ENCODE data around the gene NGFR.

Gene NGFR, protein sequence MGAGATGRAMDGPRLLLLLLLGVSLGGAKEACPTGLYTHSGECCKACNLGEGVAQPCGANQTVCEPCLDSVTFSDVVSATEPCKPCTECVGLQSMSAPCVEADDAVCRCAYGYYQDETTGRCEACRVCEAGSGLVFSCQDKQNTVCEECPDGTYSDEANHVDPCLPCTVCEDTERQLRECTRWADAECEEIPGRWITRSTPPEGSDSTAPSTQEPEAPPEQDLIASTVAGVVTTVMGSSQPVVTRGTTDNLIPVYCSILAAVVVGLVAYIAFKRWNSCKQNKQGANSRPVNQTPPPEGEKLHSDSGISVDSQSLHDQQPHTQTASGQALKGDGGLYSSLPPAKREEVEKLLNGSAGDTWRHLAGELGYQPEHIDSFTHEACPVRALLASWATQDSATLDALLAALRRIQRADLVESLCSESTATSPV

DNA sequence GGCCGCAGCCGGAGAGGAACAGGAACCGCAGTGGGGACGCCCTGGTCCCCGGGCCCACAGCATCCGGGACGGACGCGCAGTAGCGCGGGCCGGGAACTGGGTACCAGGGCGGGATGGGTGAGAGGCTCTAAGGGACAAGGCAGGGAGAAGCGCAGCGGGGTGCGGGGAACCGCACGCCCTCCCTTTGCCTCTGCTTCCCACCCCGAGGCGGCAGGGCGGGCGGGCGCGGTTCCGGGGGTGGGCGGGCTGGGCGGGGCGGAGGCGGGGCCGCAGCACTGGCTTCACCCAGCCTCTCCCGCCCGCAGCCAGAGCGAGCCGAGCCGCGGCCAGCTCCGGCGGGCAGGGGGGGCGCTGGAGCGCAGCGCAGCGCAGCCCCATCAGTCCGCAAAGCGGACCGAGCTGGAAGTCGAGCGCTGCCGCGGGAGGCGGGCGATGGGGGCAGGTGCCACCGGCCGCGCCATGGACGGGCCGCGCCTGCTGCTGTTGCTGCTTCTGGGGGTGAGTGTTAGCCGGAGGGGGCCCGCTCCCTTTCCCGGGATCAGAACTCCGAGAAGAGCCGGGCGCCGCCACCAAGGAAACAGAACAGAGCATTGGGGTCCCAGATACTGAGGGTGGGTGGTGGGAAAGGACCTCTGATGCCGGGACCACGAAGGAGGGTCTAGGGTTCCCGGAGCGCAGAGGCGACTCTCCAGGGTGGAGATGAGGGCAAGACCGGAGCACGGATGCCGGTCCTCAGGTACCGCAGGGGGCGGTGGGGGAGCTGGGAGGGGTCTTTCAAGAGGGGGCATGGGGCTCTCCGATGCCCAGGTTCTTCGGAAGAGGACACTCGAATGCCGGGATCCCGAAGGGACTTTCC lies at the start of gene NGFR:
NGFR (plus strand) TSS at position 308 of the 856 bp plus-strand sequence; CDS start at position 433, 125 bp downstream.
- Histone ChIP-seq H3K36me3 (ENCODE audit: control insufficient read depth, insufficient read depth, low read length) (no peaks in the 10 kb centered on the region), H3K9me3 (ENCODE audit: control insufficient read depth, insufficient read depth, low read length) (no peaks in the 10 kb centered on the region), H3K27ac (ENCODE audit: low read length) (no peak within 1 kb of the TSS), H3K4me3 (ENCODE audit: low read length) (peak within 1 kb of the TSS; percentile 76), H3K27me3 (ENCODE audit: control insufficient read depth, insufficient read depth, low read length) (peaks cover 15% of the 10 kb centered on the region), H3K4me1 (ENCODE audit: control insufficient read depth, insufficient read depth, low read length) (no peaks in the 10 kb centered on the region)
- no CpG with 5 or more reads among the region's 79 CpGs for WGBS (ENCODE audit: insufficient coverage, insufficient read length)
- no peak for DNase-seq (ENCODE audit: low read depth, low spot score)

DNA sequence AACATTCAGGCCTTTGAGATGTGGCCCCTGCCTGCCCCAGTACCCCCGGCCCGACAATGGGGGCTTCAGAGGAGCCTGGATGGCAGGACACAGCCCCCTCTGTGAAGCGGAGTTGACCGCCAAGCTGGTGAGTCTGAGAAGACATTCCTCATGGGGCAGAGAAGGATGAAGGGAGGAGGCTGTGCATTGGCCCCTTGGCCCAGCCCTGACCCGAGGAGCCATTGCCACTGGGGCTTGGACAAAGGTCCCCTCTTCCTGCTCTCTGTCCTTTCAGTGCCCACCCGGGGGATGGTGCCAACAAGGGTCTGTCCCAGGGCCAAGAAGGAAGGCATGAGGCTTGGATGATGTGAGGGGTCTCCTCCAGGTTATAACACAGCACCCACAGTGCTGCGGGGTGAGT lies 49.5 kb upstream of the NGFR start:
- no peak for DNase-seq (ENCODE audit: low read depth, low spot score)
- Histone ChIP-seq H3K27ac (ENCODE audit: low read length) (no peak overlapping the region), H3K4me1 (ENCODE audit: control insufficient read depth, insufficient read depth, low read length) (peaks cover 1% of the 10 kb centered on the region; the same call in 1 of the 2 replicates), H3K4me3 (ENCODE audit: low read length) (no peak overlapping the region), H3K9me3 (ENCODE audit: control insufficient read depth, insufficient read depth, low read length) (no peaks in the 10 kb centered on the region), H3K36me3 (ENCODE audit: control insufficient read depth, insufficient read depth, low read length) (no peaks in the 10 kb centered on the region), H3K27me3 (ENCODE audit: control insufficient read depth, insufficient read depth, low read length) (no peaks in the 10 kb centered on the region)
- WGBS (ENCODE audit: insufficient coverage, insufficient read length): no CpG with 5 or more reads among the region's 7 CpGs

DNA sequence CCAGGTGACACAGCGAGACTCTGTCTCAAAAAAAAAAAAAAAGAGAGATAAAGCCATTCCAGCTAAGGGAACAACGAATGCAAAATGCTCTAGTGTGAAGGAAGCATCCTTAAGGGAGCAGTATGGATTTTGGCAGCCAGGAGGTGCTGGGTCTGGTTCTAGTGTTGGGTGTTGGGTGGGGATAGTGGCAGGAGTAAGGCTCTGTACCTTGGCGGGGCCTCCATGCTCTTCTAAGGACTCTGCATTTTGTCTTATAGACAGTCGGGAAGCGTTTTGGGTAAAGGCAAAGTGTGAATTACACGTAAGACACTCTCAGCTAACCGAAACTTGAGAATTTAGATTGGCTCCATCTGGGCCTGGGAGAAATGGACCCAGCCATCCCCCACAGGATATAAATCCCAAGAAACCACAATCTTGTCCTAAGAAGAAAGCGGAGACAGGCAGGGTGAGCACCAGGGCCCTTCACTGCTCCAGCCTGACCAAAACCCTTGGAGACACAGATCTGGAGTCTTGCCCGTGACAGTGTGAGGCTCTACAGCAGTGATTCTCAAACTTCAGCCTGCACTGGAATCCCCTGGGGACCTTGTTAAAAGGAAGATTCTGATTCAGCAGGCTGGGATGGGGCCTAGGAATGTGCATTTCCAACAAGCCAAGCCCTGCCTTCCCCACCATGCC lies 47.3 kb upstream of the NGFR start:
- DNase-seq (ENCODE audit: low read depth, low spot score): no peak
- no peak overlapping the region for H3K4me3 ChIP-seq (ENCODE audit: low read length)
- no peaks in the 10 kb centered on the region for H3K9me3 ChIP-seq (ENCODE audit: control insufficient read depth, insufficient read depth, low read length)
- no peaks in the 10 kb centered on the region for H3K36me3 ChIP-seq (ENCODE audit: control insufficient read depth, insufficient read depth, low read length)
- no CpG with 5 or more reads among the region's 9 CpGs for WGBS (ENCODE audit: insufficient coverage, insufficient read length)
- H3K4me1 ChIP-seq (ENCODE audit: control insufficient read depth, insufficient read depth, low read length): no peaks in the 10 kb centered on the region; the same call in 1 of the 2 replicates
- H3K27ac ChIP-seq (ENCODE audit: low read length): no peak overlapping the region
- no peaks in the 10 kb centered on the region for H3K27me3 ChIP-seq (ENCODE audit: control insufficient read depth, insufficient read depth, low read length)

DNA sequence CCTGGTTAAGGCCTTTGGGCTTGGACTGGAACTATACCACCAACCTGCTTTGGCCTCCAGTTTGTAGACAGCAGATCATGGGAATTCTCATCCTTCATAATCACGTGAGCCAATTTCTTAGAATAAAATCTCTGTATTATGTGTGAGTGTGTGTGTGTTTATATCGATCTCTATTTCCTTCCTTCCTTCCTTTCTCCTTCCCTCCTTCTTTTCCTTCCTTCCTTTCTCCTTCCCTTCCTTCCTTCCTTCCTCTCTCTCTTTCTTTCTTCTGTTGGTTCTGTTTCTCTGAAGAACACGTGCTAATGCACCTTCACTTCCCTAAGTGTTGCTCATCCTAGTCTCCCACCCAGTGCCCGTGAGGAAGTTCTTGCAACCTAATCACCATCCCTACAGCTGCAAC lies 44.9 kb upstream of the NGFR start:
- peaks cover 3% of the 10 kb centered on the region for H3K4me1 ChIP-seq (ENCODE audit: control insufficient read depth, insufficient read depth, low read length)
- no peak for DNase-seq (ENCODE audit: low read depth, low spot score)
- H3K9me3 ChIP-seq (ENCODE audit: control insufficient read depth, insufficient read depth, low read length): no peaks in the 10 kb centered on the region
- H3K27ac ChIP-seq (ENCODE audit: low read length): no peak overlapping the region
- H3K27me3 ChIP-seq (ENCODE audit: control insufficient read depth, insufficient read depth, low read length): no peaks in the 10 kb centered on the region
- WGBS (ENCODE audit: insufficient coverage, insufficient read length): no CpG with 5 or more reads among the region's 4 CpGs
- H3K4me3 ChIP-seq (ENCODE audit: low read length): no peak overlapping the region
- no peaks in the 10 kb centered on the region for H3K36me3 ChIP-seq (ENCODE audit: control insufficient read depth, insufficient read depth, low read length)

DNA sequence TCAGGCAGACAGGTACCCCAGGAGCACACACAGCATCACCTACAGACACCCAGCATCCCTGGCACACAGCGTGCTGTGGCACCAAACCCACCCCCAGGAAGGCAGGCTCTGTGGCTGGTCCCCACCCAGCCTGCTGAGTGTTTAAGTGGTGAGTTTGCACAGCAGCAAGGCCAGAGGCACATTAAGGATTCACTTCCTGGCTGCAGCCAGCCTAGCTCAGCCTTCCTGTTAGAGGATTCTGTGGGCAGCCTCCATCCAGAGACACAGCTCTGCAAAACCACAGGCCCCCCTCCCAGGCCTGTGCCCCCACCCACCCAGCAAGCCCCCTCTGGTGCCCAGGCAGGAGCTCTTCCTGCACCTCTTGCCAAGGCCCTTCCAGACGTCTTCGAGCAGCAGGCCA lies 44.4 kb upstream of the NGFR start:
- H3K36me3 ChIP-seq (ENCODE audit: control insufficient read depth, insufficient read depth, low read length): no peaks in the 10 kb centered on the region
- no peak for DNase-seq (ENCODE audit: low read depth, low spot score)
- H3K27ac ChIP-seq (ENCODE audit: low read length): no peak overlapping the region
- no CpG with 5 or more reads among the region's 3 CpGs for WGBS (ENCODE audit: insufficient coverage, insufficient read length)
- H3K4me3 ChIP-seq (ENCODE audit: low read length): no peak overlapping the region
- peaks cover 3% of the 10 kb centered on the region for H3K4me1 ChIP-seq (ENCODE audit: control insufficient read depth, insufficient read depth, low read length)
- H3K27me3 ChIP-seq (ENCODE audit: control insufficient read depth, insufficient read depth, low read length): no peaks in the 10 kb centered on the region
- H3K9me3 ChIP-seq (ENCODE audit: control insufficient read depth, insufficient read depth, low read length): no peaks in the 10 kb centered on the region

DNA sequence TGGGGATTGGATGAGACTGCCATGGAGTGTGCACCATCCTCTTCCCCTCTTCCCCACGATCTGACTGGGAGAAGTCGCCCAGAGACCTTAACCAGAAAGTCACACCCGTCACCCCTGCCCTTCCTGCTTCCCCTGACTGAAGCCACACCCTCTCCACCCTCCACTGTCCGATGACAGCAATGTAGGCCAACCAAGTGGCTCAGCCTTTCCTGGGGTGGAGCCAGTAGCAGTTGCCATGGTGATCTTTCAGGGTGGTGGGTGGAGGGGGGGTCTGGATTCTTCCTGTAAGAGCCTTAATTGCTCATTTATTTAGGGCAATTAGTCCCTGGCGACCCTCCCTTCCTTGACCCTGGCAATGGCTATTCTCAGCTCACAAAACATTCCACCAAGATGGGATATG lies 42.9 kb upstream of the NGFR start:
- no peak for DNase-seq (ENCODE audit: low read depth, low spot score)
- Histone ChIP-seq H3K27ac (ENCODE audit: low read length) (no peak overlapping the region), H3K27me3 (ENCODE audit: control insufficient read depth, insufficient read depth, low read length) (no peaks in the 10 kb centered on the region), H3K4me3 (ENCODE audit: low read length) (no peak overlapping the region), H3K36me3 (ENCODE audit: control insufficient read depth, insufficient read depth, low read length) (no peaks in the 10 kb centered on the region), H3K4me1 (ENCODE audit: control insufficient read depth, insufficient read depth, low read length) (peaks cover 3% of the 10 kb centered on the region), H3K9me3 (ENCODE audit: control insufficient read depth, insufficient read depth, low read length) (no peaks in the 10 kb centered on the region)
- no CpG with 5 or more reads among the region's 5 CpGs for WGBS (ENCODE audit: insufficient coverage, insufficient read length)

DNA sequence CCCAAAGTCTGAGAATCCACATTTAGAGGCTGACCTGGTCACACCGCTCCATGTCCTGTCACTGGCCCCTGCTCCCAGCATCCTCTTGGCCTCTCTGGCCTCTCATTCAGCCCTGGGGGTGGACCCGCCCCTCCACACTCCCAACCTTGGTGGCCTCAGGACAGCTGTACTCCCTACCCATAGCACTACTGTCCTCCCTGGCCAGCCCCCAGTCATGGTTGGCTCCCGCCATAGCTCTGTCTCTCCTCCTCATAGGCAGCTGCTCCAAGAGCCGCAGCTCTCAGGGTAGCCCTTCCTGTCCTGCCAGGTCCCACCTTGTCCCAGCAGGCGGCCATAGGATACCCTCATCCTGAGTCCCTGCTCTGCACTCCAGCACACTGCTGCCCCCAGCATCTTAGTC lies 42.4 kb upstream of the NGFR start:
- Histone ChIP-seq H3K27ac (ENCODE audit: low read length) (no peak overlapping the region), H3K36me3 (ENCODE audit: control insufficient read depth, insufficient read depth, low read length) (no peaks in the 10 kb centered on the region), H3K9me3 (ENCODE audit: control insufficient read depth, insufficient read depth, low read length) (no peaks in the 10 kb centered on the region), H3K4me3 (ENCODE audit: low read length) (no peak overlapping the region), H3K4me1 (ENCODE audit: control insufficient read depth, insufficient read depth, low read length) (peaks cover 3% of the 10 kb centered on the region), H3K27me3 (ENCODE audit: control insufficient read depth, insufficient read depth, low read length) (no peaks in the 10 kb centered on the region)
- WGBS (ENCODE audit: insufficient coverage, insufficient read length): no CpG with 5 or more reads among the region's 5 CpGs
- DNase-seq (ENCODE audit: low read depth, low spot score): no peak

DNA sequence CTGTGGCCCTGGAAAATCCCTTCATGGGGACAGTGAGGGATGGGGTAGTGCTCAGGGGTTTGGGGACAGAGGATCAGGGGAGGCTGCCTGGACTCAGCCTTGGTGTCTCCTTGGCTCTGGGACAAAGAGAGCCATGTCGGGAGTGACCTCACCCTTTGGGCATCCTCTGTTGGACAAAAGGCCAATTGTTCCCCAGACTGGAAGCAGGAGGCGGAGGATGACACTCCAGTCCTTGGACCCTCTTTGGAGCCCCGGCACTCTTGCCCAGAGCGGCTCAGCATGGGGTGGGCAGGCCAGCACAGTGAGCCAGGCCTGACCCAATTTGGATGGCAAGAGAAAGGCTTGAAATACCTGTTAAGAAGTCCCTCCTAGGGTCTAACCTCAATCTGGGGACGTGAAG lies 41.0 kb upstream of the NGFR start:
- no peaks in the 10 kb centered on the region for H3K36me3 ChIP-seq (ENCODE audit: control insufficient read depth, insufficient read depth, low read length)
- H3K27ac ChIP-seq (ENCODE audit: low read length): no peak overlapping the region
- no peak overlapping the region for H3K4me3 ChIP-seq (ENCODE audit: low read length)
- peaks cover 3% of the 10 kb centered on the region for H3K4me1 ChIP-seq (ENCODE audit: control insufficient read depth, insufficient read depth, low read length)
- no peak for DNase-seq (ENCODE audit: low read depth, low spot score)
- H3K27me3 ChIP-seq (ENCODE audit: control insufficient read depth, insufficient read depth, low read length): no peaks in the 10 kb centered on the region
- H3K9me3 ChIP-seq (ENCODE audit: control insufficient read depth, insufficient read depth, low read length): no peaks in the 10 kb centered on the region
- WGBS (ENCODE audit: insufficient coverage, insufficient read length): no CpG with 5 or more reads among the region's 5 CpGs

DNA sequence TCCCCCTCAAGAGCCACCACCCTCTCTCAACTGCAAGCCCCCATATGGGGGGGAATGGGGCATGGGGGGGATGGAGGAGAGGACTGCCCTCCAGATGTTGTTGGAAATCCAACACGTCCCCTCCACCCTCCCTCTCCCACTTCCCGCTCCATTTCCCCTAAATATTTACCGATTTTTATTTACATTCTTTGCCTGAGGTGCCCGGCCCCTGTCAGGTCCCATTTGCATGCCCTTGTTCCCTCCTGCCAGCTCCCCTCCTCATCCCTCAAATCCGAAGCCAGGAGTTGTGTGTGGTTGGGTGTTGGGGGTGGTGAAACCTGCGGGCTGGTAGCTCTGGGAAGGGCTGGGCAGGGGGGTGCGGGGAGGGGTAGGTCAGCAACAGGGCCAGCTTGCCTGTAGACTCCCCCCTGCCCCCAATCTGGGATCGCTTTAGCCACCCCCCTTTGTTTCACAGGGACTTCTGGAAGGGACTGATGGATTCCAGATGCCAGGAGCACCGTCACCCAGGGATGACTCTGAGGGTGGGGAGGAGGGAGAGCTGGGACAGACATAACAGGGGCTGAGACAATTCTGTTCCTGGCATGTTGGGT lies 39.7 kb upstream of the NGFR start:
- Histone ChIP-seq H3K4me1 (ENCODE audit: control insufficient read depth, insufficient read depth, low read length) (peaks cover 8% of the 10 kb centered on the region), H3K4me3 (ENCODE audit: low read length) (no peak overlapping the region), H3K36me3 (ENCODE audit: control insufficient read depth, insufficient read depth, low read length) (no peaks in the 10 kb centered on the region), H3K27me3 (ENCODE audit: control insufficient read depth, insufficient read depth, low read length) (no peaks in the 10 kb centered on the region), H3K27ac (ENCODE audit: low read length) (no peak overlapping the region), H3K9me3 (ENCODE audit: control insufficient read depth, insufficient read depth, low read length) (no peaks in the 10 kb centered on the region)
- WGBS (ENCODE audit: insufficient coverage, insufficient read length): no CpG with 5 or more reads among the region's 9 CpGs
- no peak for DNase-seq (ENCODE audit: low read depth, low spot score)
